T-helper 1 cell treated with Interleukin-12 subunit alpha and Interleukin-12 subunit beta and Interleukin-4 antibody, amounts not matched to agents 30 ng/mL and 1 ng/mL, for 36 hours (primary cell): Measurements from ENCODE around the gene XYLT2. TPM values are rescaled to one million over a fixed set of nuclear protein-coding genes. Genes with fewer than 3 reads are reported as not detected.
"Not testable (repeated sequence)": the region's sequence is repeated elsewhere in the genome, so short reads cannot be mapped to it uniquely, and the experiment has no call there.

Source experiments
- intact Hi-C: fragments of 100-400 bp; cut with micrococcal nuclease; formaldehyde crosslinking; loops from one replicate; pipeline ENCODE4 v1.15.1; 2024
- total RNA-seq: library from RNA; stranded (reverse); gene quantifications from 2 replicates; pipeline ENCODE4 v1.2.3, GENCODE V29; 2022

XYLT2 gene
- total RNA-seq, 1 donor from 2014 or later: 31.1 TPM

- intact Hi-C loops: no loop called here
Observed at GRCh38 chr17:50319306-50320004, 26.5 kb upstream of the XYLT2 start.

- intact Hi-C loops: no loop called here
Observed at GRCh38 chr17:50322271-50322670, 23.7 kb upstream of the XYLT2 start.

DNA sequence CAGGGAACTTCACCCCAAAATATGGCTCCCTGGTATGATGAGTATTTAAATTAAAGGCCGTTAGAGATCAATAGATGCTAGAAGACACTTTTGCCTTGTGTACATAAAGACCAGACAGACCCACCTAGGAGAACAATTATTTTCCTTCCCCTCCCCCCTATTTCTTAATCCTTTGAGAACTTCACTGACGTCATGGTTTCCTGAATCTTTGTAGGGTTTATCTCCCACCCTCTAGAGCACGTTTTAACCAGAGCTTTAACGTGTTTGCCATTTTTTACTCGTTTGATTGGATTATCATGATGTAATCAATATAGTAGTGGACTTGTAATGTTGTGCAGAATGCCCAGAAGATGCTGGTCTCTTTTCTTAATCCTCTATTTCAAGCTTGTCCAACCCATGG, 22.9 kb upstream of the XYLT2 start:
- intact Hi-C loops: no loop called here

DNA sequence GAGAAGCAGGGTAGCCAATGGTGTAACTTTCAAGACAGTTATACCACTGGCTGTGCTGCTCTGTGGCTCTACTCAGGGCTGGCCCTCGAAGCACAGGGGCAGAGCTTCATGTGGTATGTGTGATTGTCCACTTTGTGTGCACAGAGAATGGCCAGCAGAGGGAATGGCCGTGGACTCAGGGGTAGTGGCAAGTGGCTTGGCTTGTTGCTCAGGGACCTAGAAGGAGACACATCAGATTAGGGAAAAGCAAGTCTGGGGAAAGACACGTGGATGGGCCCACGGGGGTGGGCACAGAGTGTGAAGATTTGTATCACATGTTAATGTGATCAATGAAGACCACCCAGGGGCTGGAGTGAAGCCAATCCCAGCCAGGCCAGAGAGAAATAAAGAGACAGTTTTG, 20.0 kb upstream of the XYLT2 start:
- intact Hi-C loops: no loop called here

- intact Hi-C loops: no loop called here
Observed at GRCh38 chr17:50326831-50327364, 19.0 kb upstream of the XYLT2 start.

DNA sequence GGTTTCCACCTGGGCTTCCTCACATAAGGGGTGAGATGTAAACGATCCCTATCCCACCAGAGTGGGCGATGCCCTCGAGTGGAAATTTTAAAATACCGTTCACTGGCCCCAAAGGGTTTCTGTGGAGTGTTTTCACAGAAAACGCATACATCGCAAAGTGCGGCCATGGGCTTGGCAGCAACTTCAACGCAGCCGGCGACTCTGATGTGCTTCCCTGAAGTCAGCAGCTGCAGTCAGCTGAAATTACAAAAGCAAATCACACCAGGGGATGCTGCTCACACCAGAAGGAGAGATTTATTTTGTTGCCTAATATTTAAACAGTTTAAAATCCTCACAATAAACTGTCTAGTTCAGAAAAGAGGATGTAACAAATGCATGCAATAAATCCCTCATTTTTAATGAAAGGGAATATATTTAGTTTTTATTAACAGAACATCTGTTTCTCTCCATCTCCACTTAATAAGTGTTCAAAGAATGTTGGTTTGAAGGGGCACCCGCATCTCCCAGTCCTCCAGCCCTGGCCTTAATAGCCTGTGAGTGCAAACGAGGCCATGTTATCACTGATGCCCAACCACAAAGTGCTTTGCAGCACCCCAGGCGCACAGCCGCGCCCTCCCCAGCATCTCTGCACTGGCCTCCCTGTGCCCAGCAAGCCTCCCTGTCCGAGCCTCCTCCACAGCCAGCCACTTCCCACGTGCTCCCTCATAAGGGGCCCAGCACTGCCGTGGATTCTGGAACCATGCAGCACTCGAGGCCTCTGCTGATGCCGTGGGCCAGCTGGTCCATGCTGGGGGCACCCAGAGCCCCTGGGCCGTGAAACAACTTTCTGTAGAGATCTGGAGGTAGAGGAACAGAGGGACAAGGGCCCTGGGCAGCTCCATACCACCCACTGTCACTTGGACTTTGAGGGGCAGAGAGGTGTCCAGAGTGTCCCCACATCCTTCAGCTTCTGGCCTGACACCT, 17.3 kb upstream of the XYLT2 start:
- intact Hi-C loops: no loop called here

- intact Hi-C loops: no loop called here
Observed at GRCh38 chr17:50329716-50330115, 16.2 kb upstream of the XYLT2 start.

DNA sequence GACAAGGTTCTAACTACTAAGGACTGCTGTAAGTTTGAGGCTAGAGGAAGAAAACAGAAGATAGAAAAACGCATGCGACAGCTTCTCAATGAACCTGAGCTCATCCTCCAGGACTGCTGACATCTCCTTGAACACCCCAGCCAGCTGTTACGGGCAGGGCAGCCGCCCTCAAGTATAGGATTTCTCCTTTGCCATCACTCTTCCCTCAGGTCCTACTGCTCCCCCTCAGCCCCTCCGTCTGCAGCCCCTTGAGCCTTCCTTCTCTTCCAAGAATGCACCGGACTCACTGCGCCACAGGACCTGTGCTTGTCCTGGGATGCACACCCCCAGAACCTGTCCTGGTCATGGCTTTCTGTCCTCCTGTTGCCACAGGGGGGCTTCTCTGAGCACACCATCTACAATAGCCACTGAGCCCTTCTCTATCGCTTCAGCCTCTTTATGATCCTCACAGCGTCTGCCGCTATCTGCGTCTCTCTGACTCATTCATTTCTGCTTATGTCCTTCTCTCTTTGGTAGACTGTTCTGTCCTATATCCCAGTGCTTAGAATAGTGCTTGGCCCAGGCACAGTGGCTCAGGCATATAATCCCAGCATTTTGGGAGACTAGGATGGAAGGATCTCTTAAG, 15.7 kb upstream of the XYLT2 start:
- intact Hi-C loops: no loop called here

GRCh38 chr17:50331085-50331791, 14.7 kb upstream of the XYLT2 start:
- intact Hi-C loops: no loop called here

GRCh38 chr17:50332196-50332595, 13.7 kb upstream of the XYLT2 start:
- intact Hi-C loops: no loop called here

DNA sequence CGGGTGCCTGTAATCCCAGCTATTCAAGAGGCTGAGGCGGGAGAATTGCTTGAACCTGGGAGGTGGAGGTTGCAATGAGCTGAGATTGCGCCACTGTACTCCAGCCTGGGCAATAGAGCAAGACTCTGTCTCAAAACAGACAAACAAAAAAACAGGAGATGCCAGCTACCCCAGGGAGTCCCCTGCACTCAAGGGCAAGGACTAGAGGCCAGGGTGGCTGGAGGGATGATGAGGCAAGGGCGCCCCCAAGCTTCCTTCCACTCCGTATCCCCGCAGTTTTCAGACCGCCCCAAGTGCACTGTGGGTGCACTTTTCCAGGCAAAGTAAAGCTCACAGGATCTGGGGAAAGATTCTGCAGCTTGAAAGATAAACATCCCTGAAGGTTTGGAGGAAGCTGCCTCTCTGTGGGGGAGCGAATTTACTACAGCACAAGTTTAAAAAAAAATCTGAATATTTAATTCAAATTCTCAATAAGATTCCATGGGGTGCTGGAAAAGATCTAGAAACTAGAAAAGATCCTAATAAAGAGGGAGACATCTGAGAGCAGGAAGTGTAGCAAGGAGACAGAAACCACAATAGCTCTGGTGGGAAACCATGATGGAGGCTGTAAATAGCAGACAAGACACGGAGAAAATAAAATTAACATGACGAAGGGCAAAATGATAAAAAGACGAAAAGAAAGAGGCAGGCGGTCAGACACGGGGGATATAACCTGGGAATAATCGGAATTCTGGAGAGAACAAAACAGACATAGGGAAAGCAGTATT, 12.5 kb upstream of the XYLT2 start:
- intact Hi-C loops: not testable (repeated sequence)

DNA sequence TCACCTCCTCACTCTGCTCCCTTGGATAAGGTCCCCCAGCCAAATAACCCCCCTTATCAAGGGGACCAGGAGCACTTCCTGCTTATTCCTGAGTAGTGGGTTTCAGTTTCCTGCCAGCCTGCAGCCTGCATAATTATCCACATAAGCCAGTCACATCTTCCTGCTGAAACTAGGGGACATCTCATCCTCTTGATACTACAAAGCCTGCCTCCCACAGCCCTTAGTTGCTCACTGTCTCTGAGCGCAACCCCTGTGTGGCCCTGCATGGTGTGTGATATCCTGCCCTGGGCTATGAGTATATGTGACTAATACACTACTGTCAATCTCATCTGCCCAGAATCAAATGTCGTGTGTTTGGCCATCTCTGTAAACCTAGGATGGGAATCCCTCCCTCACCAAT, 8.0 kb upstream of the XYLT2 start:
- intact Hi-C loops: no loop called here

DNA sequence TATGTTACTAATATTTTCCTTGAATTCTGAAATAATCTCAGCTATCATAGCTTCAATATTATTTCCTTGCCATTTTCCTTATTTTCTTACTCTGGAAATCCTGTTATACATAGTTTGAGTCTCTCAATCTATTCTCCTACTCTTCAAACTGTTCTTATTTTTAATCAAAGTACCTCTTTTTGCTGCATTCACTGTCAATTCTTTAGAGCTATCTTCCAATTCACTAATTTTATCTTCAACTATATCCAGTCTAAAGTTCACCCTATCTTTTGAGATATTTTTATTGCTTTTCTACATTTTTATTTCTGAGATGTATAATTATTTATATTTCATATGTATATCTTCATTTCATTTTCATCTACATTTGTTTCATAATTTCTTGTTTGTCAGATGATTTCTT, 7.3 kb upstream of the XYLT2 start:
- intact Hi-C loops: no loop called here

DNA sequence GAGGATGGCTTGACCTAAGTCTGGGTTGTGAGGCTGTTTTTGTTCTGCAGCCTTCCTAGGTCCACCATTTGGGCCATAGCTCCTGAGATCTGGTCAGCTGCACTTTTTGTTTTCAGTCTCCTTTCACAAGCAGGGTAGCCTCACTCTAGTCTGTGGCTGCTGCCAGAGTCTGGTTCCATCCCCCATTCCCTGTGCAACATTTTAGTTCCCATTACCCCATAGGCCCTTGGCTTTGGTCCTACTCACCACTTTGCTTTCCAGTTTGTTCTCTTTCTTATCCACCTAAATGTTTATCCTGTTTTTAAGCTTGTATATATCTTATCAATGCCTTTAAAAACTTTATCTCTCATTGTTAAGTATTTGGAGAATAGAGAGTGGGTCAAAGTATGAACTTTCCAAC, 6.5 kb upstream of the XYLT2 start:
- intact Hi-C loops: no loop called here

- intact Hi-C loops: loop anchor here (1.0 to 5.0 kb wide), 6 partner anchors 27 to 193 kb away; partner anchors contain the start of genes LRRC59 and PPP1R9B
Observed at GRCh38 chr17:50344731-50345365, 1.1 kb upstream of the XYLT2 start.

DNA sequence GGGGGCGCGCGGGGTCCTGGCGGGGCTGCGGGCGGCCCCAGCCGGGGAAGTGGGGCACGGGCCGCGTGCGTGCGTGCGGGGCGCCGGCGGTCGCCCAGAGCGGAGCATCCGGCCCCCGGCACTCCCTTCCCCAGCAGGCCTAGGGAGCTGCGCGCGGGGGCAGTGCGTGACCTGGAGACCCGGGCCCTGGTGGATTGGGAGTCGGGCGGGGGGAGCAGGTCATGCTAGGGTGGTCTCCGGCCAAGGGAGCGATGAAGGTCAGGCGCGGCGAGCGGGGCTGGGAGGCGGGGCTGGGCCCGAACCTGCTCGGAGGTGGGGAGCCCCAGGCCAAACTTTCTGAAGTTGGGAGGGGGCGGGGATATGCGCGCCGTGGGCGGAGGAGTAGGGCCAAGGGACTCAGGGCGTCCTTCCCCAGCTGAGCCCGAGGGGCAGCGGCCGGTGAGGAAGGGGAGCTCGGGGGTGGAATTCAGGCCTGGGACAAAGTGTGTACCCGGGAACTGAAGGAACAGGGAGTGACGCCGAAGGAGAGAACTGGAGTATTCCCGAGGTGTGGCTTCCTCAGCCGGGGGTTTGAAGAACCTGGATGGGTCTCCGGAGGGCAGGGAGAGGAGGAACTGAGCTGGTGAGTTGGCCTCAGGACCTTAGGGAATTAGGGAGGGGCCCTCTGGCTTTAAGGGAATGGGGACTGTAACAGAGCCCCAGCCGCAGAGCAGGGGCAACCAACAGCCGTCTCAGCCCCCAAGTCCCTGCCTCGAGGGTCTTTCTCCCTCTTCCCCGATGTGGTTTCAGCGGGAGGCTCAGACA, 589 bp downstream of the XYLT2 start:
- intact Hi-C loops: loop anchor here (1.0 to 5.0 kb wide), 3 partner anchors 80 to 194 kb away; partner anchors contain the start of genes ACSF2 and PPP1R9B

DNA sequence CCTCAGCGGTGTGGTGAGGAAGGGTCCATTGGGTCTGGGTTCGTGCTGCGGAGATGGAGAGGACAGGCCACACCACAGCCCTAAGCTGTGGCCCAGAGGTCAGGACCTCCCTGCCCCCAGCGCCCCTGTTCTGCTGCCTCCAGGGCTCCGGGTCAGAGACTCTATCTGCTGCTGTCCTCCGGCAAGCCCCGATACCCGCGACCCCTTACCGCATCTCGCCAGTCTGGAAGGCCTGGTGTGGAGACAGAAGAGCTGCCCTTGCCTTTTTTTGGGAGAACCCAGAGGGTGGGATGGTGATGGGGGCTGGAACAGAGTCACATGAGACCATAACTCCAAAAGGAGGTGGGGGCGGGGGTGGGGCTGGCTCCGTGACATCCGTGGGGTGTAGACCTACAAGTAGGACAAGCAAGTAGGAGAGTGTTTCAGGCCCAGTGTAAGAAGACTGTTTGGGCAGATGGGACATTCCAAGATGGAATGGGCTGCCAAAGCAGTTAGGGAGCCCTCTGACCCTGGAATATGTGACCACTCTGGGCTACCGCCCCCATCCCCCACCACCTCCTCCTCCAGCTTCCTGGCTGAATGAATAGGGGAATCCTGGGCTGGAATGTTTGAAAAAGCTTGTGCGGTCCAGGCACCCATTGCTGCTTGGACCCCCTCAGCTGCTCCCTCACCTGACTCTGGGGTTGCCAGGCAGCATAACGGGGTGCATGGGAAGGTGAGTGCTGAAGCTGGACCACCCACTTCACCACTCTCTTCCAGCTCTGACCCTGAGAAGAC, 1.4 kb downstream of the XYLT2 start:
- intact Hi-C loops: loop anchor here (5.0 kb wide), 2 partner anchors 135 to 195 kb away; partner anchors contain the start of gene PPP1R9B

GRCh38 chr17:50347894-50348291, 2.0 kb downstream of the XYLT2 start:
- intact Hi-C loops: loop anchor here (5.0 kb wide), 2 partner anchors 134 to 196 kb away; partner anchors contain the start of gene PPP1R9B
